ENCODE results near the gene STAT5A.
"Not testable (repeated sequence)": the region's sequence is repeated elsewhere in the genome, so short reads cannot be mapped to it uniquely, and the experiment has no call there.

The STAT5A gene

DNA sequence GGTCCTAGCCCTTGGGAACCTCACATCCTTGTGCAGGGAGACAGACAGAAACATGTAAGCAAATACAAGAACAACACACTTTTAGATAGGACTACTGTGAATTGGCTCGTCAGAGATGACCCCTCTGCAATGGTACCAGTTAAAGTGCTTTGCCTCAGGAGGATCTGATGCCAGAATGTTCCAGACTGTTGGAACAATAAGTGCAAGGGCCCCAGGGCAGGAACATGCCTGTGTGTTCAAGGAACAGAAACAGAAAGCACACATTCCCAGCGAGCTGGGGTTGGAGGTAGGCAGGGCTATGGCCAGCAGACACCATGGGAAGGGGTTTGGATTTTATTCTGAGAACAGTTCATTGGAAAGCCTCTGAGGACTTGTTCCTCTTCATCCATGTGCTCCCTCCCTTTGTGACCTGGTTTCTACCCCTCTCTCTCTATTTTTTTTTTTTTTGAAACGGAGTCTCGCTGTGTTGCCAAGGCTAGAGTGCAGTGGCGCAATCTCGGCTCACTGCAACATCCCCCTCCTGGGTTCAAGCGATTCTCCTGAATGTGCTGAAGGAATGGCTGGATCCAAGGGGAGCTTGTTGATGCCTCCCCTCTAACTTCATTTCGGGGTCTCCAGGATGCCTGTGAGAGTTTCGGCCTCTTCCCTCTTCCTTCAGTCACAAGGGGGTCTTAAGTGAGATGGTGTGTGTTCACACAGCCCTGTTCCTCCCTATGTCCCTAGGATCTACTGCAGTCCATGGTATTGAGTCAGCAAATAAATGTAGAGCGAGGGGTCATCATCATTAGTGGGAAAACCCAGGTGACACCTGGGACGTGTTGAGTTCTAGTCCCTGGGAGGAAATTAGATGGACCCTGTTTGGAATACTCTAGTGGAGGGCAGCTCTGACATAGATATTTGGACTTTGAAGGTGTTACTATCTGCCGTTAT lies 6.4 kb downstream of the STAT5A start:
- no peak overlapping the region for H3K4me3 ChIP-seq (ENCODE audit: low read depth, low read length)
- no peak for DNase-seq (ENCODE audit: low read depth)
- TF ChIP-seq, protein P1, sequence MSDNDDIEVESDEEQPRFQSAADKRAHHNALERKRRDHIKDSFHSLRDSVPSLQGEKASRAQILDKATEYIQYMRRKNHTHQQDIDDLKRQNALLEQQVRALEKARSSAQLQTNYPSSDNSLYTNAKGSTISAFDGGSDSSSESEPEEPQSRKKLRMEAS (IDR thresholded peaks at IDR 0.05; ENCODE audit: low read depth, low read length) = no peak
- no peak for TF ChIP-seq POLR2A (IDR thresholded peaks at IDR 0.05; ENCODE audit: extremely low read depth, insufficient read length)

DNA sequence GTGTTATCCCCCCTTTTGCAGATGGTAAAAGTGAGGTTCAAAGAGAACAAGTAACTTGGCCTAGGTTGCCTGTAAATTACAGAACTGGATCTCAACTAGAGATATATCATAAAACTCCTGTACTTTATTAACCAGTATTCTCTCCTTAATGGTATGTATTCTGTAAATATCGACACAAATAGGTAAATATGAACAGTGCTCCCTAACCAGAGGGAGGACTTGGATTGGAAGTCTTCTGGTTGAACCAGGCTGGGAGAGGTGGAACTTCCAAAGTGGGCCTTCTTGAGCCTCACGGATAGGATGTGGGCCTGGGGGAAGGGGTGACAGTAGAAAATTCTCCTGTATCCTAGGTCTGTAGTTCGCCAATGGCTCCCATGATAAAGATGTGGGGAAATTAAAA lies 7.7 kb downstream of the STAT5A start:
- TF ChIP-seq MYC (IDR thresholded peaks at IDR 0.05; ENCODE audit: low read depth, low read length) (no peak), POLR2A (IDR thresholded peaks at IDR 0.05; ENCODE audit: extremely low read depth, insufficient read length) (no peak)
- TF ChIP-seq, protein P1 (IDR thresholded peaks at IDR 0.05; ENCODE audit: low read depth, low read length) = no peak
- TF ChIP-seq, protein P2, sequence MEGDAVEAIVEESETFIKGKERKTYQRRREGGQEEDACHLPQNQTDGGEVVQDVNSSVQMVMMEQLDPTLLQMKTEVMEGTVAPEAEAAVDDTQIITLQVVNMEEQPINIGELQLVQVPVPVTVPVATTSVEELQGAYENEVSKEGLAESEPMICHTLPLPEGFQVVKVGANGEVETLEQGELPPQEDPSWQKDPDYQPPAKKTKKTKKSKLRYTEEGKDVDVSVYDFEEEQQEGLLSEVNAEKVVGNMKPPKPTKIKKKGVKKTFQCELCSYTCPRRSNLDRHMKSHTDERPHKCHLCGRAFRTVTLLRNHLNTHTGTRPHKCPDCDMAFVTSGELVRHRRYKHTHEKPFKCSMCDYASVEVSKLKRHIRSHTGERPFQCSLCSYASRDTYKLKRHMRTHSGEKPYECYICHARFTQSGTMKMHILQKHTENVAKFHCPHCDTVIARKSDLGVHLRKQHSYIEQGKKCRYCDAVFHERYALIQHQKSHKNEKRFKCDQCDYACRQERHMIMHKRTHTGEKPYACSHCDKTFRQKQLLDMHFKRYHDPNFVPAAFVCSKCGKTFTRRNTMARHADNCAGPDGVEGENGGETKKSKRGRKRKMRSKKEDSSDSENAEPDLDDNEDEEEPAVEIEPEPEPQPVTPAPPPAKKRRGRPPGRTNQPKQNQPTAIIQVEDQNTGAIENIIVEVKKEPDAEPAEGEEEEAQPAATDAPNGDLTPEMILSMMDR (IDR thresholded peaks at IDR 0.05; ENCODE audit: low read depth, low read length) = no peak
- no peak overlapping the region for H3K4me3 ChIP-seq (ENCODE audit: low read depth, low read length)
- no peak for DNase-seq (ENCODE audit: low read depth)

DNA sequence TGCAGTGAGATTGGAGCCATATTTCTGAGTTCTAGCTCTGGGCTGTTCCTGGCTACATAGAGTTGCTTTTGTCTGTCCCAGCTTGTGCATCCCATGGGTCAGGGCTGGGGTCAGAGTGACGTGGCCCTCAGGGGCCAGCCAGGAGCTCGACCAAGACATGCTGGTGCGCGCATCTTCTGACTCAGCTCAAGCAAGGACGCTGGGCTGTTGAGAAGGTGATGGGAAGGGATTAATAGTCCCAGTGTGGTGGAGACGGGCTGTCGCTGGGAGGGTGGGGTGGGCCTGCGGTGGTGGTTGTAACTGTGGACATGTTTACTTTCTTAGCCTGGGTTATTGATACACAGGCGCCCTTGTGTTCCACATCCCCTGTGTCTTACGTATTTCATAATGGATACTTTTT lies 9.5 kb downstream of the STAT5A start:
- DNase-seq (ENCODE audit: low read depth); H3K4me3 ChIP-seq (ENCODE audit: low read depth, low read length): not testable (repeated sequence)

DNA sequence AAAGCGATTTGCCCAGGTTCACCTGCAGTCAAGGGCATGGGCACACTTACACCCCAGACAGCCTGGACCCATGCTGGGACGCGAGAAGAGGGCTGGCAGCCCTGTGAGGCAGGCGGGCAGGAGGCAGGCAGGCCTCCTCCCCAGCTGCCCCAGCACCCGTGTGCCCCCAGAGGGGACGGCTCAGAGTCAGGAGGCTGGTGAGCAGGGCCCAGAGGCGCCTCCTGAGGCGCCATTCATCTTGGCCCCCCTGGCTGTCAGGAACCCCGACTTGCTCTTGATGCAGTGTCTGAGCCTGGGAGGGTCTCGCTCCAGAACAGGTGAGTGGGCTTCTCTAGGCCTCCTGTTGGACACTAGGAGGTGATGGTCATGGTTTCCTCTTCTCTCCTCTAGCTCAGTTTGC lies 11.1 kb downstream of the STAT5A start:
- not testable (repeated sequence) for DNase-seq (ENCODE audit: low read depth); H3K4me3 ChIP-seq (ENCODE audit: low read depth, low read length)

DNA sequence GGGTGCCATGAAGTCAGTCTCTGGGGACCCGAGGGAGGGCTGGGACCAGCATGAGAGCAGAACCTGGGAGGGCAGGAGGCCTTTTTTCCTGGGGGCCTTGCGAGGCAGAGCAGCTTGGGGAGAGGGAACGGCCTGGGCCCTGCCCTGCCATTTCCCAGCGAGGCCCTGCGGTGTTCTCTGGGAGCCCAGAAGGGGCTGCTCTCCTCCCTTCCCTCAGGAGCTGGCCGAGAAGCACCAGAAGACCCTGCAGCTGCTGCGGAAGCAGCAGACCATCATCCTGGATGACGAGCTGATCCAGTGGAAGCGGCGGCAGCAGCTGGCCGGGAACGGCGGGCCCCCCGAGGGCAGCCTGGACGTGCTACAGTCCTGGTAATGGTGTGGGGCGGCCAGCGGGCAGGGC lies 11.6 kb downstream of the STAT5A start:
- not testable (repeated sequence) for DNase-seq (ENCODE audit: low read depth); H3K4me3 ChIP-seq (ENCODE audit: low read depth, low read length)

DNA sequence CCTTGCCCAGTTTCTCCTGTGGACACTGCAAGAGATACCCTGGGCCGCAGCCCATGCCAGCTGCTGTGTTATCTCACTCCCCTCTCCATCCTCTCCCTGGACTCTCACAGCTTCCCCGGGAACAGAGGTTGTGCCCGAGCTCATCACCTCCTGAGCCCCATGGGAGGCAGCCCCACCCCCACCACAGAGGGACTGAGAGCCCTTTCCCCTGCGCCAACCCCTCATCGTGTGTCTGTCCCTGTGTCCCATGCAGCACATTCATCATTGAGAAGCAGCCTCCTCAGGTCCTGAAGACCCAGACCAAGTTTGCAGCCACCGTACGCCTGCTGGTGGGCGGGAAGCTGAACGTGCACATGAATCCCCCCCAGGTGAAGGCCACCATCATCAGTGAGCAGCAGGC lies 12.7 kb downstream of the STAT5A start:
- no peak overlapping the region for H3K4me3 ChIP-seq (ENCODE audit: low read depth, low read length)
- no peak for TF ChIP-seq MYC (IDR thresholded peaks at IDR 0.05; ENCODE audit: low read depth, low read length)
- no peak for TF ChIP-seq POLR2A (IDR thresholded peaks at IDR 0.05; ENCODE audit: extremely low read depth, insufficient read length)
- TF ChIP-seq, protein P2 (IDR thresholded peaks at IDR 0.05; ENCODE audit: low read depth, low read length) = no peak
- TF ChIP-seq, protein P1 (IDR thresholded peaks at IDR 0.05; ENCODE audit: low read depth, low read length) = no peak

DNA sequence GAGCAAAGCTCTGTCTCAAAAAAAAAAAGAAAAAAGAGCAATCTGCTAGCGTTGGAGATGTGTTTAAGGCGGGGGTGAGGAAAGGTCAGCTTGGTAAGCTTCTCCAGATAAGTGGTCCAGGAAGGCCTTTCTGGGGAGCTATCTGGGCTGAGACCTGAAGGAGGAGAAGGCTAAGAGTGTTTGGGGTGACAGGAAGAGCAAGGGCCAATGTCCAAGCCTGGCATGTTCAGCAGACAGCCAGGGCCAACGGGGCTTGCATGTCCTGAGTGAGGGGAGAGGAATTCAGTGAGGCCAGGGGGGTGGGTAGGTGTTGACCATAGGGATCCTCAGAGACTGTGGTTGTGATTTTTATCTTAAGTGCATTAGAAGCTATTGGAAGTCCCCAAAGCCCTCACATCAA lies 15.4 kb downstream of the STAT5A start:
- no peak overlapping the region for H3K4me3 ChIP-seq (ENCODE audit: low read depth, low read length)
- no peak for DNase-seq (ENCODE audit: low read depth)
- no peak for TF ChIP-seq MYC (IDR thresholded peaks at IDR 0.05; ENCODE audit: low read depth, low read length)
- TF ChIP-seq, protein P2 (IDR thresholded peaks at IDR 0.05; ENCODE audit: low read depth, low read length) = no peak
- TF ChIP-seq, protein P1 (IDR thresholded peaks at IDR 0.05; ENCODE audit: low read depth, low read length) = no peak
- TF ChIP-seq POLR2A (IDR thresholded peaks at IDR 0.05; ENCODE audit: extremely low read depth, insufficient read length) = no peak

More for the DNA sequence above, 12.7 kb downstream of the STAT5A start:
- no peak for DNase-seq (ENCODE audit: low read depth)

Data from NB4 (cell line).